GM18861 (cell line): ENCODE results near the gene MIF4GD.
"Not testable (repeated sequence)": the region's sequence is repeated elsewhere in the genome, so short reads cannot be mapped to it uniquely, and the experiment has no call there.

Source experiments
- ATAC-seq: cut with Tn5 transposase; IDR thresholded peaks from one replicate; pipeline ENCODE4 v1.9.1; 2021; ENCODE audit not compliant: unreplicated experiment

MIF4GD gene

GRCh38 chr17:75289115-75289831 is 18.2 kb upstream of the MIF4GD start, which contains the start of gene SLC25A19:
SLC25A19 (minus strand) TSS chr17:75289433; CDS start chr17:75286764, 2,669 bp downstream.
- ATAC-seq, result peak; percentile 88

GRCh38 chr17:75288770-75289114 is 17.7 kb upstream of the MIF4GD start:
- no peak for ATAC-seq

DNA sequence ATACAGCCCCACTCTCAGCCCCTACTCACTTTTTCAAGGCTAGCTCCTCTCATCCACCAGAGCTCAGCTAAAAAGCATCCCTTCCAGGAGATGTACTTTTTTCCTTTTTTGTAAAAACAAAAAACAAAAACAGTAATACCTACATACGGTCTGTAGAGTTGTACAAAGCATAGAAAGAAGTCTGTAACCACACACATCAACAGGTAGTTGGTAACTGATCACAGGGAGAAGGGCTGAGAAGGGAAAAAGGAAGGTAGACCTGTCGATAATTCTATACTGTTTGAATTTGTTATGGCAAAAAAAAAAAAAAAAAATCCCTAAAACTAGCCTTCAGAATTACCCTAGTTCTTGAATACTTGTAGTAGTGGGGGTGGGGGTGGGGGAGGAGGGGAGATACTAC is 17.3 kb upstream of the MIF4GD start:
- ATAC-seq, result no peak

GRCh38 chr17:75287221-75287620 is 16.2 kb upstream of the MIF4GD start:
- ATAC-seq, result no peak

GRCh38 chr17:75285123-75285522 is 14.1 kb upstream of the MIF4GD start:
- ATAC-seq, result no peak

DNA sequence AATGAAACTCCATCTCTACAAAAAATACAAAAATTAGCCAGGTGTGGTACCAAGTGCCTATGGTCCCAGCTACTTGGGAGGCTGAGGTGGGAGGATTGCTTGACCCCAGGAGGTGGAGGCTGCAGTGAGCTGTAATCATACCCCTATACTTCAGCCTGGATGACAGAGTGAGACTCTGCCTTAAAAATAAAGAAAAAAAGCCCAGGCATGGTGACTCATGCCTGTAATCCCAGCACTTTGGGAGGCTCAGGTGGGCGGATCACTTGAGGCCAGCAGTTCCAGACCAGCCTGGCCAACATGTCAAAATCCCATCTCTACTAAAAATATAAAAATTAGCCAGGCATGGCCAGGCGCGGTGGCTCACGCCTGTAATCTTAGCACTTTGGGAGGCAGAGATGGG is 9.2 kb upstream of the MIF4GD start:
- ATAC-seq, result not testable (repeated sequence)

DNA sequence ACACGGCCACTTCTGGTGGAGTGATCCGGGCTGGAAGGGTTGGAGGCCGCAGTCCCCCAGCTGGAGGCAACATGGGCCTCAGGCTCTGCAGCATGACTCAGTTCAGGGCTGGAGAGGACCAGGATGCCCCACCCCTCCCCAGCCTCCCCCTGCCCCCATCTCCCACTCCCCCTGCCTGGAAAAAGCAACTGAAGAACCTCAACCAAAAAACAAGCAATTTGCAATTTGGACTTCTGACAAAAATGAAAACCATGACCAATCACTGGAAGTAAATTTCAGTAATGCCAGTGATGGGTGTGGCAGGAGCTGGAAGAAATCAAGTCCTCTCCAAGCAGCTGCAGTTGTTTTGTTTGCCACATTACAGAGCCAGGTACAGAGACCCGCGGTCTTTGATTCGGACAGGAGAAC is 6.6 kb upstream of the MIF4GD start:
- ATAC-seq, result no peak

GRCh38 chr17:75273977-75274708 is 3.1 kb upstream of the MIF4GD start:
- ATAC-seq, result no peak

DNA sequence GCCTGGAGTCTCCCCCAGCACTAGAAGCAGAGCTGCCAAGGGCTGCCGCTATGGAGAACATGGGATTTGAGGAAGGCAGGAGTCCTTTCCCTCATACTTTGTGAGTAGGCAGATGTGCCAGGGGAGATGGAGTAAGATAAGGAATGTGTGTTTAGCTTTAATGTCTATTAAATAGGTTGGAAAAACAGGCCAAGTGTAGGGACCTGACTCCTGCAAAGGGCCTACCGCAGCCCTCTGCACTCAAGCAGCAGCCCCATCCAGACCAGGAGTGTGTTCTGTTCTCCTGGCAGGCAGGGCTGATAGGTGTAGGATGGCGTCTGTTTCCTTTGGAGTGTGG is 1.8 kb upstream of the MIF4GD start:
- ATAC-seq, result no peak

- no peak for ATAC-seq
Observed at GRCh38 chr17:75271955-75272847, 1.2 kb upstream of the MIF4GD start.

GRCh38 chr17:75271233-75271954 is 363 bp upstream of the MIF4GD start:
- peak; percentile 56 for ATAC-seq

DNA sequence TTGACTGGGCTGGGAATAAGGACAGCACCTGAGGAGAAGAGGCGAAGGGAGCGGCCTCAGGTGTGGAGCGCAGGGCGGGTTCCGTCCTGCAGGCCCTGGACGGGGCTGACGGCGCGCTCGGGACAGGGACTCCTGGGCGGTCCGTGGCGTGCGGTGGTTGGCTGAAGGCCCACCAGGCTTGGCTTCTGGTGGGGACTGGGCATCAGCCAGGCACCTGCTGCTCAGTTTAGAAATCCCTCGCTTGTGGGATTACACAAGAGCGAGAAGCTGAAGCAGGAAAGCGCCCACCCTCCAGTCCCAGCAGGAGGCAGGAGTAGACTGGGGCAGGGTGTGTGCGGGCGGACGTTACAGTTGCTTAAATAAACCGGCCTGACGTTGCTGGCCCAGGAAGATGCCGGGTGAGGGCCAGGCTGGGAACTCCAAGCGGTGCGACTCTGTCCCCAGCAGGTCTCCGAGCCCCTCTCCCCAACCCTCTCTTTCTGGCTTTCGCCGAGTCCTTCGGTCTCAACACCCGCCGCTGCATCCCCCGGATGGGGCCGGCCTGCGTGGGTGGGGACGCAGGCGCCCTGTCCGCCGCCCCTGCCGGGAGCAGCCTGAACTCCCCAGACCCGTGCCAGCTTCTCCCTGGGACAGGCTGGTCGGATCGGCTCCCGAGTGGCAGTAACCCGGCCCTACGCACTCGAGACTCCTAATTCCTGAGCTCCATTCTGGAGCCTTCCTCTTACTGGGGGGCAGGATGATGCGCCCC is 639 bp downstream of the MIF4GD start:
- peak; percentile 19 for ATAC-seq

GRCh38 chr17:75269844-75270217 is 1.2 kb downstream of the MIF4GD start:
- no peak for ATAC-seq

- ATAC-seq, result no peak
Observed at GRCh38 chr17:75267411-75268232, 3.4 kb downstream of the MIF4GD start.

DNA sequence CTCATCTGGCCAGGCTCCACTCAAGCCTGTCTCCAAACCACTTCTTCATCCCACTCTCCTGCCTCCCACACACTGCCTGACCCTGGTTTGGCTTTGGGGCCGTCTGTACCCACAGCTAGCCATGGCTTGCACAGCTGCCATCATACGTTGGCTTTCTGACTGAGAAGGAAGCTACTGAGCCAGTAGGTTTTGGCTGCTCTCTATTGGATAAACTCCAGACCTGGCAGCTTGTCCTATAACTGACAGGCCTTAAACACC is 3.9 kb downstream of the MIF4GD start:
- no peak for ATAC-seq

GRCh38 chr17:75266316-75267152 is 4.5 kb downstream of the MIF4GD start:
- ATAC-seq, result no peak

DNA sequence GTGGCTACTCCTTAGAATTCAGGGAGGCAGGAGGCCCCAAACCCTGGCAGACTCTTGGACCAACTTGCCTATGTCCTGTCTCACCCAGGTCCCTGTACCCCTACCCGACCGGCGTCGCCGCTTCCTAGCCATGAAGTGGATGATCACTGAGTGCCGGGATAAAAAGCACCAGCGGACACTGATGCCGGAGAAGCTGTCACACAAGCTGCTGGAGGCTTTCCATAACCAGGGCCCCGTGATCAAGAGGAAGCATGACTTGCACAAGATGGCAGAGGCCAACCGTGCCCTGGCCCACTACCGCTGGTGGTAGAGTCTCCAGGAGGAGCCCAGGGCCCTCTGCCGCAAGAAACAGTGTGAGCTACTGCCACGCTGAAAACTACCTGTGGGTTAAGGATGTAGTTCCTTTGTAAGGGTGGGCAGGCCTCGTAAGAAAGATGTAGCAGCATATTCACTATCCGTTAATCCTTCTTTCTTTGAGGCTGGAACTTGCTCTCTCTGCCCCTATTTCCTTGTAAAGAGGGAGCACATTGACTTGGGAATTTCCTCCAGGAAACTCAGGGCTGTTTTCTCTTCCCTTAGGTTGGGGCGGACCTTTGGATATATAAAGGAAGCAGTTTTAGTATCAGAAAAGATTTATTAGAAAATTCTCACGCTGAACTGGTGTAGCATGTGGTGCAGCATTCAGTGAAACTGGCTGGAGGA is 5.3 kb downstream of the MIF4GD start:
- no peak for ATAC-seq

DNA sequence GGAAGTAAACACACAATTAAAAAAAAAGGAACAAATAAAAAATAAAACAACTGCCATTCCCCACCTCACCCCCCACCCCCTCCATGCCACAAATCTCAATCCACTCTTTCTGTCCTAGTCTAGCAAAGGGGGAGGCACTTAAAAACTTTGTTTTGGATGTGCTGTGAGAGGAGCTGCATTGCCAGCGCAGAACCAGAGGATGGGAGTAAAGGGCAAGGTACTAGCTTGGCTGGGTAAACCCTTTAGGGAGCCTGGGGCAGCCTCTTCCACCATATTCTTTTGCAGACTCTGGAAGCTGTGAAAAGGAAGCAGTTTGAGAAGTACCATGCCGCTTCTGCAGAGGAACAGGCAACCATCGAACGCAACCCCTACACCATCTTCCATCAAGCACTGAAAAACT is 8.0 kb downstream of the MIF4GD start:
- ATAC-seq, result no peak
